Activated CD4-positive, alpha-beta T cell treated with anti-CD3 and anti-CD28 coated beads, Interleukin-2, amount 50 U/mL, for 1 hour (primary cell): ENCODE results near the gene TRAM1L1.

Source experiments
- DNase-seq: peaks from one replicate; pipeline ENCODE4 v3.0.0-alpha.2; 2020

Gene TRAM1L1

DNA sequence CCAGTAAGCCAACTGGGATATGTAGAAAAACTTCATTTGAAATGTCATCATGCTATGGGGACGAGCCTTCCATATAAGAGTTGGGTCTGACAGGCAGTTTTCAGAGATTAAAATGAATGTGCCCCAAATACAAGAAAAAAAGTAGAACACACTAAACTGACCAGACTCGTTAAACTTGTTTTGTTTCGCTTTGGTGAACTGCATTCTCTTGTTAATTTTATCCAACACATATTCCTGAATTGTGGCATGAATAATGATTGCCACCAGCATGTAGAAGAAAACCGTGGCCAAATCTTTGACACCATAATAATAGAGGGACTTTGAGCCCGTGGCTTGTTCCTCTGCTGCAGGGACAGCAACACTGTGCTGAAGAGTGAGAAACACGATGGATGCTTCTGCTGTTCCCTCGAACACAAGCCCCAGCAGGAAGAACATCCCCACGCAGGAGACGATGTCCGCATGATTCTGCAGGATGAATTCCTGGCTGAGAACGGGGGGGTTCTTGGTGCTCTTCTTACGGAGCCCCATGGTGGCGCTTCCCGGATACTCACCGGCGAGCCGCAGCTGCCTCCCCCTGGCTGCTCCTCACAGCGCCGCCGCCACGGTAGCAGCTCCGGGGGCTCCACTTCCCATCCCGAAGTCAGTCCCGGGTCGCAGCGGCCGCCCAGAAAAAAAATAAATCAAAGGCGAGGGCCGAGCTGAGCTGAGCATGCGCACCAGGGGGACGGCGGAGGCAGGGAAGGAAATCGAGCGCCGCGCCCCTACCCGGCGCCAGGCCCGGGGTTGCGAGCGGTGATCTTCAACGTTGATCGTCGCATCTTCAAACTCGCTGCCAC, at the start of gene TRAM1L1:
TSS of gene TRAM1L1 (minus strand) at position 711 of the 836 bp plus-strand sequence. CDS start at position 528, 183 bp downstream.
- no peak for DNase-seq

GRCh38 chr4:117134386-117134785, 49.0 kb upstream of the TRAM1L1 start:
- no peak for DNase-seq

GRCh38 chr4:117096886-117097285, 11.5 kb upstream of the TRAM1L1 start:
- no peak for DNase-seq

DNA sequence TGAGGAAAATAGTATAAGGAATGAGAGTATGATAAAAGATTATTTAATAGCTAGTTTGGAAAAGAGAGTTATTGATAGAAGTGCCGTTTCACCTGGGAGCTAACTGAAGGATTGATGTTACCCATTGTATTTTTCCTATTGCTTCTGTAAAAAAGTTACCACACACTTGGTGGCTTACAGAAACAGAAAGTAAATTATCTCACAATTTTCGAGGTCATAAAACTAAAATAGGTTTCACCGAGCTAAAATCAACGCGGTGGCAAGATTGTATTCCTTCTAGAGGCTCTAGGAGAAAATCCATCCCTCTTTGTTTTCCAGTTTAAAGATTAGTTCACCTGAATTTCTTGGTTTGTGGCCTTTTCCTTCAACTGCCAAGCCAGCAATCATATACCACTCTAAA, 11.1 kb upstream of the TRAM1L1 start:
- DNase-seq = no peak

DNA sequence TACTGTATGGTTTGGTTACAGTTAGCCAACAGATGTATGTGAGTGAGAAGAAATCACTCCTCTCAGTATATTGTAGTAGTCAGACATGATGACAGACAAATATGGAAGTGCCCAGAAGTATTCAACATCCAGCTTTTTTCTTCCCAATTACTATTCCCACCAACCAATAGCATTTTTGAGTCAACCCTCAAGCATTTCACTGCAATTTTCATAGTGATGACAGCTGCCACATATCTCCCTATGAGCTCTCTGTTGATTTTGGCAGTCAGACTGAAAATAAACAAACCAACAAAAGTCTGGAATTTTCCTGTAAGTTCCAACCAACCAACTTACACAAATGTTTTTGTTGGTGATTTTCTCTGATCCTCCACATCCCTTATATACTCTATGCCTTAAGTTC, 8.2 kb upstream of the TRAM1L1 start:
- DNase-seq = no peak

- no peak for DNase-seq
These were observed 7.6 kb downstream of the TRAM1L1 start for GRCh38 chr4:117077760-117078159.

DNA sequence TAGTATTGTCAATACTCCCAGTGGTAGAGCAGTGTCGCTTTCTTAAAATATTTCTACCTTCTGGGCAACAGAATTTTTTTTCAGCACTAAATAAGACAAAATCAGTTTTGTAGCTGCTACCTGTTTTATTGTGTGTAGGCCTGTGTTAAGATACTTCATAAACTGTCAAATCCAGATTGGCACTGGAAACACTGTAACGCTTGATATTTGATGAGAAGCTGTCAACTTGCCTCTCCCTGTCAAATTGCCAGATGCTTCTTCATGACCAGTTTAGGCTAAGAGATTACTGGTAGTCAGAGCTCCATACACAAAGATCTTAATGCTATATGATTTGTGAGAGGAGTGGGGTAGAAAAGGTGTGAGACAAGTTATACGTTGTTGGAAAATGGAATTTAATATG, 17.3 kb downstream of the TRAM1L1 start:
- DNase-seq = no peak

- no peak for DNase-seq
These were observed 21.2 kb downstream of the TRAM1L1 start for GRCh38 chr4:117063961-117064696.

- DNase-seq = no peak
These were observed 42.4 kb downstream of the TRAM1L1 start for GRCh38 chr4:117042962-117043361.
